Small intestine (tissue), 7 donors: Measurements from ENCODE around the gene S1PR5. TPM values are rescaled to one million over a fixed set of nuclear protein-coding genes. Genes with fewer than 3 reads are reported as not detected.

Experiments used
- DNase-seq, 2 donors: peaks; one replicate each; pipeline versions ENCODE4 v3.0.0 to v3.0.0-alpha.2; 2013
- FAIRE-seq: peaks from 2 replicates; lab custom pipeline; 2012; peaks lifted over from hg19 to GRCh38; lab: Jason Lieb, UNC
- H3K27ac ChIP-seq, 3 donors: one replicate each; pipeline ENCODE4 v1.5.1; 2013; ENCODE audit warnings: low read length in 2 of 3, mild to moderate bottlenecking in 2 of 3, control low read depth in 1 of 3, inconsistent platforms in 1 of 3, low read depth in 1 of 3, moderate library complexity in 1 of 3
- H3K27me3 ChIP-seq, 3 donors: one replicate each; pipeline ENCODE4 v1.6.1; 2013; ENCODE audit warnings: low read length in 3 of 3, inconsistent platforms in 1 of 3; ENCODE audit not compliant: control insufficient read depth in 3 of 3, insufficient read depth in 3 of 3
- H3K36me3 ChIP-seq, 3 donors: one replicate each; pipeline ENCODE4 v1.6.1; 2013; ENCODE audit warnings: low read length in 3 of 3, inconsistent platforms in 1 of 3, low read depth in 1 of 3, mild to moderate bottlenecking in 1 of 3, moderate library complexity in 1 of 3; ENCODE audit not compliant: control insufficient read depth in 3 of 3, insufficient read depth in 2 of 3
- H3K4me1 ChIP-seq, 3 donors: one replicate each; pipeline ENCODE4 v1.6.1; 2013; ENCODE audit warnings: low read length in 2 of 3, inconsistent platforms in 1 of 3, low read depth in 1 of 3, mild to moderate bottlenecking in 1 of 3, moderate library complexity in 1 of 3; ENCODE audit not compliant: control insufficient read depth in 3 of 3, insufficient read depth in 2 of 3
- H3K4me3 ChIP-seq, 3 donors: one replicate each; pipeline ENCODE4 v1.5.1; 2013; ENCODE audit warnings: low read length in 3 of 3, control low read depth in 1 of 3, inconsistent platforms in 1 of 3, low read depth in 1 of 3, mild to moderate bottlenecking in 1 of 3, moderate library complexity in 1 of 3
- H3K9me3 ChIP-seq, 2 donors: one replicate each; pipeline ENCODE4 v1.6.1; 2013; ENCODE audit warnings: low read depth in 1 of 2, low read length in 1 of 2; ENCODE audit not compliant: control insufficient read depth in 2 of 2, insufficient read depth in 1 of 2
- WGBS, 3 donors: extraction: QIAGEN DNeasy Blood & Tissue Kit; methylation state at CpG; one replicate each; pipeline ENCODE4 v1.1.7; 2013; 5-methylcytosine and 5-hydroxymethylcytosine counted together
- polyA plus RNA-seq, 4 donors: library from polyadenylated mRNA; stranded (reverse) in 3 of 4; unstranded in 1 of 4; fragments of 200-250 nt in 3 of 4; fragments of 120-200 nt in 1 of 4; gene quantifications; one replicate each; pipeline versions ENCODE4 v1.2.1 to v1.2.3, GENCODE V29; 2013
- donor health status: healthy with polysubstance abuse.
- donor health status: control.
- donor health status: control.
- donor health status: Bipolar disorder and iron deficiency.
- donor health status: healthy.

The S1PR5 gene
- polyA plus RNA-seq, 4 donors: 0.09 to 0.89 TPM; not detected in 2

- Histone ChIP-seq H3K36me3 (peaks cover 18 to 95% (median 23%) of the 10 kb centered on the region in 3 donors), H3K4me3 (no peak overlapping the region), H3K4me1 (peaks cover 2 to 3% (median 3%) of the 10 kb centered on the region in 3 donors), H3K27me3 (no peaks in the 10 kb centered on the region), H3K27ac (no peak overlapping the region), H3K9me3 (no peaks in the 10 kb centered on the region)
- WGBS, 3 donors: 94 to 95% (median 95%) methylated on average over 30 to 33 of the region's 33 CpGs
- DNase-seq (no peak), FAIRE-seq (no peak)
These were observed 40.5 kb upstream of the S1PR5 start for GRCh38 chr19:10557603-10558197.

- Histone ChIP-seq H3K27ac (no peak overlapping the region), H3K9me3 (no peaks in the 10 kb centered on the region), H3K36me3 (peaks cover 18 to 96% (median 29%) of the 10 kb centered on the region in 3 donors), H3K27me3 (no peaks in the 10 kb centered on the region), H3K4me3 (no peak overlapping the region), H3K4me1 (peaks cover 3 to 6% (median 6%) of the 10 kb centered on the region in 3 donors)
- FAIRE-seq (no peak), DNase-seq (no peak)
- WGBS, 3 donors: 73 to 89% (median 78%) methylated on average over 7 of the region's 7 CpGs
These were observed 38.3 kb upstream of the S1PR5 start for GRCh38 chr19:10555610-10555973.

GRCh38 chr19:10554760-10555609 lies 37.7 kb upstream of the S1PR5 start:
- 73 to 83% (median 81%) methylated on average over 30 of the region's 30 CpGs for WGBS, 3 donors
- H3K4me3 ChIP-seq: no peak overlapping the region
- H3K9me3 ChIP-seq: no peaks in the 10 kb centered on the region
- FAIRE-seq (no peak), DNase-seq (no peak)
- peaks cover 19 to 96% (median 32%) of the 10 kb centered on the region in 3 donors for H3K36me3 ChIP-seq
- peaks cover 3 to 6% (median 6%) of the 10 kb centered on the region in 3 donors for H3K4me1 ChIP-seq
- no peak overlapping the region for H3K27ac ChIP-seq
- no peaks in the 10 kb centered on the region for H3K27me3 ChIP-seq

- FAIRE-seq: no peak
- H3K4me1 ChIP-seq: peaks cover 3 to 6% (median 6%) of the 10 kb centered on the region in 3 donors
- H3K36me3 ChIP-seq: peaks cover 17 to 96% (median 33%) of the 10 kb centered on the region in 3 donors
- peak overlapping the region in 2 of 3 donors; percentile 55 to 56 for H3K27ac ChIP-seq
- H3K9me3 ChIP-seq: no peaks in the 10 kb centered on the region
- WGBS, 3 donors: 48 to 56% (median 54%) methylated on average over 10 to 12 of the region's 12 CpGs
- peak in 1 of 2 donors; percentile 59 for DNase-seq
- no peaks in the 10 kb centered on the region for H3K27me3 ChIP-seq
- no peak overlapping the region for H3K4me3 ChIP-seq
These were observed 36.7 kb upstream of the S1PR5 start for GRCh38 chr19:10553943-10554381.

GRCh38 chr19:10553087-10553667 lies 35.9 kb upstream of the S1PR5 start:
- H3K4me3 ChIP-seq: no peak overlapping the region
- 52 to 64% (median 61%) methylated on average over 12 to 13 of the region's 13 CpGs for WGBS, 3 donors
- H3K27me3 ChIP-seq: no peaks in the 10 kb centered on the region
- DNase-seq (no peak), FAIRE-seq (no peak)
- H3K27ac ChIP-seq: peak overlapping the region in 2 of 3 donors; percentile 55 to 56
- H3K4me1 ChIP-seq: peaks cover 3 to 6% (median 6%) of the 10 kb centered on the region in 3 donors
- H3K9me3 ChIP-seq: no peaks in the 10 kb centered on the region
- H3K36me3 ChIP-seq: peaks cover 23 to 97% (median 34%) of the 10 kb centered on the region in 3 donors

GRCh38 chr19:10552510-10553053 lies 35.3 kb upstream of the S1PR5 start:
- Histone ChIP-seq H3K36me3 (peaks cover 21 to 95% (median 34%) of the 10 kb centered on the region in 3 donors), H3K27me3 (no peaks in the 10 kb centered on the region), H3K4me1 (peaks cover 3 to 6% (median 6%) of the 10 kb centered on the region in 3 donors), H3K9me3 (no peaks in the 10 kb centered on the region), H3K27ac (peak overlapping the region in 2 of 3 donors; percentile 35 to 74), H3K4me3 (no peak overlapping the region)
- WGBS, 3 donors: 41 to 67% (median 60%) methylated on average over 12 of the region's 12 CpGs
- DNase-seq (peak in 1 of 2 donors; percentile 77), FAIRE-seq (no peak)

GRCh38 chr19:10551698-10552301 lies 34.6 kb upstream of the S1PR5 start:
- H3K4me3 ChIP-seq: no peak overlapping the region
- no peaks in the 10 kb centered on the region for H3K27me3 ChIP-seq
- peaks cover 23 to 98% (median 36%) of the 10 kb centered on the region in 3 donors for H3K36me3 ChIP-seq
- DNase-seq: peak in 1 of 2 donors; percentile 55
- WGBS, 3 donors: 90 to 93% (median 91%) methylated on average over 11 to 12 of the region's 12 CpGs
- no peak for FAIRE-seq
- H3K4me1 ChIP-seq: peaks cover 3 to 6% (median 6%) of the 10 kb centered on the region in 3 donors
- H3K27ac ChIP-seq: peak overlapping the region in 1 of 3 donors; percentile 11
- H3K9me3 ChIP-seq: no peaks in the 10 kb centered on the region
